NB4 (cell line): ENCODE results near the gene EDAR.

Source experiments
- CTCF ChIP-seq: IDR thresholded peaks from one replicate; pipeline ENCODE4 v1.5.1; 2012; ENCODE audit warnings: low read depth, low read length
- MYC ChIP-seq: IDR thresholded peaks from 2 replicates; pipeline ENCODE4 v1.6.1; 2011; ENCODE audit warnings: low read depth, low read length
- POLR2A ChIP-seq: IDR thresholded peaks from 2 replicates; pipeline ENCODE4 v1.6.1; 2011; ENCODE audit warnings: mild to moderate bottlenecking; ENCODE audit not compliant: insufficient read length; ENCODE audit errors: extremely low read depth
- TF ChIP-seq, protein P1 (sequence below): IDR thresholded peaks from 2 replicates; pipeline ENCODE4 v1.6.1; 2011; ENCODE audit warnings: low read depth, low read length

GRCh38 chr2:108988076-108988795, 784 bp downstream of the EDAR start:
- TF ChIP-seq CTCF (no peak), POLR2A (no peak), MYC (no peak)
- TF ChIP-seq, protein P1, sequence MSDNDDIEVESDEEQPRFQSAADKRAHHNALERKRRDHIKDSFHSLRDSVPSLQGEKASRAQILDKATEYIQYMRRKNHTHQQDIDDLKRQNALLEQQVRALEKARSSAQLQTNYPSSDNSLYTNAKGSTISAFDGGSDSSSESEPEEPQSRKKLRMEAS, result no peak
